Pancreas (tissue), 10 donors: ENCODE results near the gene CABYR. TPM values are rescaled to one million over a fixed set of nuclear protein-coding genes. Genes with fewer than 3 reads are reported as not detected.

ENCODE experiments used
- ATAC-seq, 4 donors: fragments of 200-7000 bp; cut with Tn5 transposase; one replicate each; pipeline versions ENCODE4 v1.8.0 to v1.9.1; 2020; ENCODE audit warnings: mild to moderate bottlenecking in 4 of 4, moderate library complexity in 4 of 4
- DNase-seq, 6 donors: peaks; one replicate each; pipeline ENCODE4 v3.0.0-alpha.2; 2020
- FAIRE-seq: peaks from 2 replicates; lab custom pipeline; 2012; peaks lifted over from hg19 to GRCh38; lab: Jason Lieb, UNC
- H3K27ac ChIP-seq, 4 donors: fragments of 200-600 bp; sonication (generic); 1 replicate in 3 of 4; 2 replicates in 1 of 4; pipeline versions ENCODE4 v1.5.0 to v1.8.0; 2020
- H3K27me3 ChIP-seq, 4 donors: fragments of 200-600 bp; one replicate each; pipeline ENCODE4 v1.8.0; 2021
- H3K36me3 ChIP-seq, 3 donors: fragments of 200-600 bp; sonication (generic) in 1 of 3; one replicate each; pipeline versions ENCODE4 v1.5.0 to v1.8.0; 2020 to 2021
- H3K4me1 ChIP-seq, 3 donors: fragments of 200-600 bp; one replicate each; pipeline ENCODE4 v1.8.0; 2021
- H3K4me3 ChIP-seq, 4 donors: fragments of 200-600 bp; sonication (generic) in 2 of 4; one replicate each; pipeline versions ENCODE4 v1.5.0 to v1.8.0; 2020 to 2021
- H3K9me3 ChIP-seq, 4 donors: fragments of 200-600 bp; one replicate each; pipeline ENCODE4 v1.8.0; 2021
- CTCF ChIP-seq, 4 donors: fragments of 200-600 bp; sonication (generic) in 3 of 4; IDR thresholded peaks; one replicate each; pipeline versions ENCODE4 v1.5.0 to v1.8.0; 2021; ENCODE audit warnings: antibody characterized with exemption in 4 of 4
- WGBS, 2 donors: extraction: QIAGEN DNeasy Blood & Tissue Kit; methylation state at CpG; one replicate each; pipeline ENCODE4 v1.1.7; 2013; 5-methylcytosine and 5-hydroxymethylcytosine counted together
- intact Hi-C, 3 donors: fragments of 100-400 bp; cut with DNase I; formaldehyde crosslinking; loops; one replicate each; pipeline versions ENCODE4 v1.11.1 to v1.14.2; 2022
- polyA plus RNA-seq, 2 donors: library from polyadenylated mRNA; stranded (reverse); fragments of 200-250 nt; gene quantifications; one replicate each; pipeline ENCODE4 v1.2.3, GENCODE V29; 2013
- total RNA-seq, 6 donors: library from RNA; stranded (reverse); fragmentation: NEBNext Ultra II Directional in 4 of 6; extraction: Animal tissue kit (Norgen Biotek cat#: 25700) in 4 of 6; gene quantifications; one replicate each; pipeline versions ENCODE4 v1.2.1 to v1.2.4, GENCODE V29; 2021 to 2023
- donor health status: healthy with polysubstance abuse.
- donor health status: DM: no; HTN: no; CAD: no; lungs with moderate emphysema.
- donor health status: DM: no; HTN: no; CAD: no.
- donor health status: control.
- donor health status: control.
- donor health status: Bipolar disorder and iron deficiency.
- donor health status: DM: yes; HTN: yes; CAD: no.
- donor health status: DM: no; HTN: no; CAD: no.
- donor health status: DM: no; HTN: no; CAD: no.
- donor health status: DM: yes; HTN: yes; CAD: no.

CABYR gene
- total and polyA plus RNA-seq, 8 donors = 0.20 to 0.78 (median 0.25) TPM; not detected in 1

GRCh38 chr18:24189664-24190346 lies 50.9 kb downstream of the CABYR start:
- intact Hi-C loops = no loop called here
- ATAC-seq = no peak

GRCh38 chr18:24190590-24190989 lies 51.7 kb downstream of the CABYR start:
- TF ChIP-seq CTCF (IDR thresholded peaks at IDR 0.05) = no peak
- WGBS, 2 donors = 61 to 62% methylated on average over 2 of the region's 2 CpGs
- no peak overlapping the region for H3K4me3 ChIP-seq
- FAIRE-seq = no peak
- no peak overlapping the region for H3K27ac ChIP-seq
- ATAC-seq = no peak
- DNase-seq = no peak
- no peaks in the 10 kb centered on the region for H3K36me3 ChIP-seq
- no peaks in the 10 kb centered on the region for H3K9me3 ChIP-seq
- H3K4me1 ChIP-seq = no peaks in the 10 kb centered on the region
- intact Hi-C loops = no loop called here
- no peaks in the 10 kb centered on the region for H3K27me3 ChIP-seq

More at GRCh38 chr18:24189664-24190346, 50.9 kb downstream of the CABYR start:
- Histone ChIP-seq H3K9me3 (no peaks in the 10 kb centered on the region), H3K4me1 (no peaks in the 10 kb centered on the region), H3K27ac (no peak overlapping the region), H3K36me3 (no peaks in the 10 kb centered on the region), H3K27me3 (no peaks in the 10 kb centered on the region), H3K4me3 (no peak overlapping the region)
- no peak for DNase-seq
- 92 to 93% methylated on average over 15 of the region's 15 CpGs for WGBS, 2 donors
- no peak for TF ChIP-seq CTCF (IDR thresholded peaks at IDR 0.05)
- FAIRE-seq = no peak

GRCh38 chr18:24195296-24196053 lies 56.6 kb downstream of the CABYR start:
- Histone ChIP-seq H3K9me3 (no peaks in the 10 kb centered on the region), H3K27me3 (no peaks in the 10 kb centered on the region), H3K36me3 (no peaks in the 10 kb centered on the region), H3K4me3 (no peak overlapping the region), H3K27ac (no peak overlapping the region), H3K4me1 (no peaks in the 10 kb centered on the region)
- intact Hi-C loops = no loop called here
- TF ChIP-seq CTCF (IDR thresholded peaks at IDR 0.05) = no peak
- DNase-seq (no peak), ATAC-seq (no peak), FAIRE-seq (no peak)
- WGBS, 2 donors = 83 to 85% methylated on average over 9 of the region's 9 CpGs

- Histone ChIP-seq H3K36me3 (no peaks in the 10 kb centered on the region), H3K4me3 (no peak overlapping the region), H3K27ac (no peak overlapping the region), H3K4me1 (no peaks in the 10 kb centered on the region), H3K27me3 (no peaks in the 10 kb centered on the region), H3K9me3 (no peaks in the 10 kb centered on the region)
- ATAC-seq (no peak), DNase-seq (no peak), FAIRE-seq (no peak)
- no peak for TF ChIP-seq CTCF (IDR thresholded peaks at IDR 0.05)
- intact Hi-C loops = no loop called here
- WGBS, 2 donors = 92 to 95% methylated on average over 4 of the region's 4 CpGs
Measured at GRCh38 chr18:24196764-24197163, 57.9 kb downstream of the CABYR start.

- H3K4me1 ChIP-seq = peaks cover 0 to 5% (median 0%) of the 10 kb centered on the region in 3 donors
- H3K9me3 ChIP-seq = no peaks in the 10 kb centered on the region
- DNase-seq = no peak
- WGBS, 2 donors = 93 to 100% methylated on average over 1 of the region's 1 CpG
- H3K27me3 ChIP-seq = no peaks in the 10 kb centered on the region
- H3K4me3 ChIP-seq = no peak overlapping the region
- H3K27ac ChIP-seq = no peak overlapping the region
- ATAC-seq = no peak
- intact Hi-C loops = no loop called here
- TF ChIP-seq CTCF (IDR thresholded peaks at IDR 0.05) = no peak
- FAIRE-seq = no peak
- H3K36me3 ChIP-seq = no peaks in the 10 kb centered on the region
Measured at GRCh38 chr18:24197412-24197811, 58.5 kb downstream of the CABYR start.
